Measurements from ENCODE around the gene CAMK2A. TPM values are rescaled to one million over a fixed set of nuclear protein-coding genes. Genes with fewer than 3 reads are reported as not detected.

The CAMK2A gene
- total RNA-seq, 2 donors from 2014 or later: 4.9 to 18.2 TPM

DNA sequence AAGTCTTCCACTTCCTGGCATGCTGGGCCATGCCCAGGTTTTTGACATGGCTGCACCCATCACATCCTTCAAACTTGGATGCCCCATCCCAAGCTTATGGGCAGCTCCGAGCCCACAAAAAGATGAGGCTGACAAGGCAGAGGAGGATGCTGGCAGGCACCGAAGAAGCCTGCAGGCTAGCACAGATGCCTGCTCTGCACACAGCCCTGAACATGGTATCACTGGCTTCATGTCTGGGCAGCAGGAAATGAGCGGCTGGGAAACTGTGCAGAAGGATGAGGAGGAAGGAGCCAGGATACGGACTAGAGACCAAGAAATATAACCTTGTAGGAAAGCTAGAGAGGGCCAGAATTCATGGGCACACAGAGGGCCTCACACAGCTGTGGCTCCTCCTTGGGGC, 14.8 kb downstream of the CAMK2A start:
- Histone ChIP-seq H3K27me3 (no peaks in the 10 kb centered on the region), H3K9me3 (no peaks in the 10 kb centered on the region), H3K4me3 (no peak overlapping the region), H3K36me3 (no peaks in the 10 kb centered on the region), H3K4me1 (no peaks in the 10 kb centered on the region), H3K27ac (no peak overlapping the region)
- TF ChIP-seq, protein P1, sequence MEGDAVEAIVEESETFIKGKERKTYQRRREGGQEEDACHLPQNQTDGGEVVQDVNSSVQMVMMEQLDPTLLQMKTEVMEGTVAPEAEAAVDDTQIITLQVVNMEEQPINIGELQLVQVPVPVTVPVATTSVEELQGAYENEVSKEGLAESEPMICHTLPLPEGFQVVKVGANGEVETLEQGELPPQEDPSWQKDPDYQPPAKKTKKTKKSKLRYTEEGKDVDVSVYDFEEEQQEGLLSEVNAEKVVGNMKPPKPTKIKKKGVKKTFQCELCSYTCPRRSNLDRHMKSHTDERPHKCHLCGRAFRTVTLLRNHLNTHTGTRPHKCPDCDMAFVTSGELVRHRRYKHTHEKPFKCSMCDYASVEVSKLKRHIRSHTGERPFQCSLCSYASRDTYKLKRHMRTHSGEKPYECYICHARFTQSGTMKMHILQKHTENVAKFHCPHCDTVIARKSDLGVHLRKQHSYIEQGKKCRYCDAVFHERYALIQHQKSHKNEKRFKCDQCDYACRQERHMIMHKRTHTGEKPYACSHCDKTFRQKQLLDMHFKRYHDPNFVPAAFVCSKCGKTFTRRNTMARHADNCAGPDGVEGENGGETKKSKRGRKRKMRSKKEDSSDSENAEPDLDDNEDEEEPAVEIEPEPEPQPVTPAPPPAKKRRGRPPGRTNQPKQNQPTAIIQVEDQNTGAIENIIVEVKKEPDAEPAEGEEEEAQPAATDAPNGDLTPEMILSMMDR (IDR thresholded peaks at IDR 0.05): no peak
- no peak for DNase-seq (ENCODE audit: low spot score)

DNA sequence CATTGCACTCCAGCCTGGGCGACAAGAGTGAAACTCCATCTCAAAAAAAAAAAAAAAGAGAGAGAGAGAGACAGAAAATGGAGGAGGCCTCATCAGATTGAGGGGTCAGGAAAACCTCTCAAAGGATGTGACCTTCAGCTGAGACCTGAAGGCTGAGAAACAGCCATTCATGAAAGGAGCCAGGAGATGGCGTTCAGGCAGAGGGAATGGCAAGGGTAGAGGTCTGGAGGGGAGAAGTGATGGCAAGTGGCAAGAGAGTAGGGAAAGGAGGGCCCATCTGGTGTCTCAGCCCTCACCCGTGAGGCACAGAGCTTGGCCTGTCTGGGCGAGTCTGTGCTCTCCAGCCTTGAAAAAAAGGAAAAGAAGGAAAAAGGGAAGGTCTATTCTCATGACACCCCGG, 17.0 kb downstream of the CAMK2A start:
- H3K4me3 ChIP-seq: no peak overlapping the region
- H3K27me3 ChIP-seq: no peaks in the 10 kb centered on the region
- H3K36me3 ChIP-seq: no peaks in the 10 kb centered on the region
- H3K4me1 ChIP-seq: no peaks in the 10 kb centered on the region
- no peak overlapping the region for H3K27ac ChIP-seq
- no peaks in the 10 kb centered on the region for H3K9me3 ChIP-seq
- no peak for DNase-seq (ENCODE audit: low spot score)
- TF ChIP-seq, protein P1 (IDR thresholded peaks at IDR 0.05): no peak

- H3K36me3 ChIP-seq: no peaks in the 10 kb centered on the region
- H3K4me1 ChIP-seq: no peaks in the 10 kb centered on the region
- TF ChIP-seq, protein P1 (IDR thresholded peaks at IDR 0.05): no peak
- no peak overlapping the region for H3K4me3 ChIP-seq
- H3K27ac ChIP-seq: no peak overlapping the region
- DNase-seq (ENCODE audit: low spot score): no peak
- H3K27me3 ChIP-seq: no peaks in the 10 kb centered on the region
- H3K9me3 ChIP-seq: no peaks in the 10 kb centered on the region
Measured at GRCh38 chr5:150271923-150272322, 17.6 kb downstream of the CAMK2A start.

GRCh38 chr5:150271296-150271692, 18.3 kb downstream of the CAMK2A start:
- Histone ChIP-seq H3K27me3 (no peaks in the 10 kb centered on the region), H3K4me1 (no peaks in the 10 kb centered on the region), H3K9me3 (no peaks in the 10 kb centered on the region), H3K4me3 (no peak overlapping the region), H3K27ac (no peak overlapping the region), H3K36me3 (no peaks in the 10 kb centered on the region)
- TF ChIP-seq, protein P1 (IDR thresholded peaks at IDR 0.05): no peak
- DNase-seq (ENCODE audit: low spot score): no peak

GRCh38 chr5:150270541-150271295, 18.9 kb downstream of the CAMK2A start:
- DNase-seq (ENCODE audit: low spot score): no peak
- Histone ChIP-seq H3K27ac (no peak overlapping the region), H3K4me3 (no peak overlapping the region), H3K4me1 (no peaks in the 10 kb centered on the region), H3K36me3 (no peaks in the 10 kb centered on the region), H3K9me3 (no peaks in the 10 kb centered on the region), H3K27me3 (no peaks in the 10 kb centered on the region)
- TF ChIP-seq, protein P1 (IDR thresholded peaks at IDR 0.05): no peak

GRCh38 chr5:150266871-150267291, 22.7 kb downstream of the CAMK2A start:
- Histone ChIP-seq H3K4me1 (peaks cover 0 to 12% of the 10 kb centered on the region in 2 donors), H3K36me3 (no peaks in the 10 kb centered on the region), H3K27ac (no peak overlapping the region), H3K27me3 (no peaks in the 10 kb centered on the region), H3K4me3 (no peak overlapping the region), H3K9me3 (no peaks in the 10 kb centered on the region)
- no peak for DNase-seq (ENCODE audit: low spot score)
- TF ChIP-seq, protein P1 (IDR thresholded peaks at IDR 0.05): no peak
